ENCODE results near the gene SLCO2B1.

DNA sequence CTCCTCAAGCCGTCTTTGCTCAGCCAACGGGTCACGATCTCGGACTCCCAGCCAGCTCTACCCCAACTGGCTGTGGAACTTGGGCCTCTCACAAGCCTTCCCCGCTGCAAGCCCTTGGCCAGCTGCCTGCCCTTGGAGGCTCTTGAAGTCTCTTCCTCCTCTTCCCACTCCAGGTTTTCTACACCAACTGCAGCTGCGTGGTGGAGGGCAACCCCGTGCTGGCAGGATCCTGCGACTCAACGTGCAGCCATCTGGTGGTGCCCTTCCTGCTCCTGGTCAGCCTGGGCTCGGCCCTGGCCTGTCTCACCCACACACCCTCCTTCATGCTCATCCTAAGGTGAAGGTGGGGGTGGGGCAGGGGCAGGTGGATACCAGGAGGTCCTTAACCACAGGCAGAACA, 49.1 kb downstream of the SLCO2B1 start:
- TF ChIP-seq, protein P1, sequence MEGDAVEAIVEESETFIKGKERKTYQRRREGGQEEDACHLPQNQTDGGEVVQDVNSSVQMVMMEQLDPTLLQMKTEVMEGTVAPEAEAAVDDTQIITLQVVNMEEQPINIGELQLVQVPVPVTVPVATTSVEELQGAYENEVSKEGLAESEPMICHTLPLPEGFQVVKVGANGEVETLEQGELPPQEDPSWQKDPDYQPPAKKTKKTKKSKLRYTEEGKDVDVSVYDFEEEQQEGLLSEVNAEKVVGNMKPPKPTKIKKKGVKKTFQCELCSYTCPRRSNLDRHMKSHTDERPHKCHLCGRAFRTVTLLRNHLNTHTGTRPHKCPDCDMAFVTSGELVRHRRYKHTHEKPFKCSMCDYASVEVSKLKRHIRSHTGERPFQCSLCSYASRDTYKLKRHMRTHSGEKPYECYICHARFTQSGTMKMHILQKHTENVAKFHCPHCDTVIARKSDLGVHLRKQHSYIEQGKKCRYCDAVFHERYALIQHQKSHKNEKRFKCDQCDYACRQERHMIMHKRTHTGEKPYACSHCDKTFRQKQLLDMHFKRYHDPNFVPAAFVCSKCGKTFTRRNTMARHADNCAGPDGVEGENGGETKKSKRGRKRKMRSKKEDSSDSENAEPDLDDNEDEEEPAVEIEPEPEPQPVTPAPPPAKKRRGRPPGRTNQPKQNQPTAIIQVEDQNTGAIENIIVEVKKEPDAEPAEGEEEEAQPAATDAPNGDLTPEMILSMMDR (IDR thresholded peaks at IDR 0.05): no peak
- TF ChIP-seq POLR2A (IDR thresholded peaks at IDR 0.05): no peak

Data from testis (tissue), 2 donors.